HUES48 (cell line): ENCODE data around the gene MRPL40.

ENCODE experiments used
- H3K27ac ChIP-seq: one replicate; pipeline ENCODE4 v1.7.0; 2013; ENCODE audit warnings: low read depth, low read length, inconsistent platforms
- H3K27me3 ChIP-seq: 2 replicates; pipeline ENCODE4 v1.6.1; 2013; ENCODE audit warnings: mild to moderate bottlenecking, low read length; ENCODE audit not compliant: control insufficient read depth, insufficient read depth
- H3K36me3 ChIP-seq: 2 replicates; pipeline ENCODE4 v1.6.1; 2013; ENCODE audit warnings: low read length; ENCODE audit not compliant: control insufficient read depth, insufficient read depth
- H3K4me1 ChIP-seq: 2 replicates; pipeline ENCODE4 v1.6.1; 2013; ENCODE audit warnings: mild to moderate bottlenecking, low read length; ENCODE audit not compliant: control insufficient read depth, insufficient read depth
- H3K4me3 ChIP-seq: 2 replicates; pipeline ENCODE4 v1.5.1; 2013; ENCODE audit warnings: mild to moderate bottlenecking, low read depth, low read length
- H3K9ac ChIP-seq: 2 replicates; pipeline ENCODE4 v1.6.1; 2013; ENCODE audit warnings: mild to moderate bottlenecking, low read depth, low read length, moderate library complexity
- H3K9me3 ChIP-seq: 2 replicates; pipeline ENCODE4 v1.6.1; 2013; ENCODE audit warnings: low read length; ENCODE audit not compliant: control insufficient read depth, insufficient read depth

MRPL40 gene

GRCh38 chr22:19396934-19397733 lies 35.2 kb upstream of the MRPL40 start:
- Histone ChIP-seq H3K9me3 (no peaks in the 10 kb centered on the region), H3K4me3 (no peak overlapping the region), H3K4me1 (no peaks in the 10 kb centered on the region), H3K27ac (no peak overlapping the region), H3K36me3 (peaks cover 94% of the 10 kb centered on the region), H3K27me3 (no peaks in the 10 kb centered on the region), H3K9ac (no peak overlapping the region)

GRCh38 chr22:19397734-19398104 lies 34.6 kb upstream of the MRPL40 start:
- H3K36me3 ChIP-seq: peaks cover 93% of the 10 kb centered on the region
- H3K9me3 ChIP-seq: no peaks in the 10 kb centered on the region
- H3K4me3 ChIP-seq: no peak overlapping the region
- H3K27me3 ChIP-seq: no peaks in the 10 kb centered on the region
- no peak overlapping the region for H3K9ac ChIP-seq
- H3K4me1 ChIP-seq: no peaks in the 10 kb centered on the region
- H3K27ac ChIP-seq: no peak overlapping the region

GRCh38 chr22:19398206-19398605 lies 34.1 kb upstream of the MRPL40 start:
- no peak overlapping the region for H3K9ac ChIP-seq
- H3K4me1 ChIP-seq: no peaks in the 10 kb centered on the region
- no peak overlapping the region for H3K27ac ChIP-seq
- no peaks in the 10 kb centered on the region for H3K9me3 ChIP-seq
- peaks cover 88% of the 10 kb centered on the region for H3K36me3 ChIP-seq
- no peak overlapping the region for H3K4me3 ChIP-seq
- H3K27me3 ChIP-seq: no peaks in the 10 kb centered on the region

DNA sequence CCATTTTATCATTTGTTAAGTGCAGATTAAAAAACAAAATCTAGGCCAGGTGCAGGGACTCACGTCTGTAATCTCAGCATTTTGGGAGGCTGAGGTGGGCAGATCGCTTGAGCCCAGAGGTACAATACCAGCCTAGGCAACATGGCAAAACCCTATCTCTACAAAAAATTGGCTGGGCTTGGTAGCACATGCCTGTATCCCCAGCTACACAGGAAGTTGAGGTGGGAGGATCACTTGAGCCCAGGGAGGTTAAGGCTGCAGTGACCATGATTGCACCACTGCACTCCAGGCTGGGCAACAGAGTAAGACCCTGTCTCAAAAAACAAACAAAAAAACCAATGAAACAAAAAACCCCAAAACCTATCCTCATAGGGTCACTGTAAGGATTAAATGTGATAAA lies 33.7 kb upstream of the MRPL40 start:
- Histone ChIP-seq H3K4me3 (no peak overlapping the region), H3K9me3 (no peaks in the 10 kb centered on the region), H3K27me3 (no peaks in the 10 kb centered on the region), H3K9ac (no peak overlapping the region), H3K36me3 (peaks cover 84% of the 10 kb centered on the region), H3K4me1 (no peaks in the 10 kb centered on the region), H3K27ac (no peak overlapping the region)

GRCh38 chr22:19400881-19401280 lies 31.5 kb upstream of the MRPL40 start:
- Histone ChIP-seq H3K27me3 (no peaks in the 10 kb centered on the region), H3K9me3 (no peaks in the 10 kb centered on the region), H3K4me1 (no peaks in the 10 kb centered on the region), H3K4me3 (no peak overlapping the region), H3K36me3 (peaks cover 82% of the 10 kb centered on the region), H3K9ac (no peak overlapping the region), H3K27ac (no peak overlapping the region)

GRCh38 chr22:19401483-19401882 lies 30.9 kb upstream of the MRPL40 start:
- Histone ChIP-seq H3K9ac (no peak overlapping the region), H3K36me3 (peaks cover 82% of the 10 kb centered on the region)

DNA sequence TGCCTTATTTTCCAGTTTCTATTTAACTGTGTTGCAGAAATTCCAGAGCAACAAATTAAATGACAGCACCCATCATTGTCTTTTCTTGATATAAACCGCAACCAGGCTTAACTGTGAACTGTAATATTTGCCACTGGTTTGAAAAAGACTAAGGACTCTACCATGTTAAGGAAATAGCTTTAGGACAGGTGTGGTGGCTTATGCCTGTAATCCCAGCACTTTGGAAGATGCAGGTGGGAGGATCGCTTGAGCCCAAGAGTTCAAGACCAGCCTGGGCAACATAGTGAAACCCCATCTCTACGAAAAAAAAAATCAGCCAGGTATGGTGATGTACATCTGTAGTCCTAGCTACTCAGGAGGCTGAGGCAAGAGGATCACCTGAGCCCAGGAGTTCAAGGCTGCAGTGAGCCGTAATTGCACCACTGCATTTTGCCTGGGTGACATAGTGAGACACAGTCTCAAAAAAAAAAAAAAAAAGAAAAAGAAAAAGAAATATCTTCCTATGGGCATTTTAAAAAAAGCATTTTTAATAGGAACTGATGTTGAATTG lies 29.6 kb upstream of the MRPL40 start:
- H3K27me3 ChIP-seq: no peaks in the 10 kb centered on the region
- H3K9ac ChIP-seq: no peak overlapping the region
- H3K4me1 ChIP-seq: no peaks in the 10 kb centered on the region
- H3K27ac ChIP-seq: no peak overlapping the region
- no peaks in the 10 kb centered on the region for H3K9me3 ChIP-seq
- no peak overlapping the region for H3K4me3 ChIP-seq
- H3K36me3 ChIP-seq: peaks cover 82% of the 10 kb centered on the region

More at GRCh38 chr22:19401483-19401882, 30.9 kb upstream of the MRPL40 start:
- H3K27ac ChIP-seq: no peak overlapping the region
- no peaks in the 10 kb centered on the region for H3K27me3 ChIP-seq
- no peaks in the 10 kb centered on the region for H3K4me1 ChIP-seq
- H3K4me3 ChIP-seq: no peak overlapping the region
- H3K9me3 ChIP-seq: no peaks in the 10 kb centered on the region

- Histone ChIP-seq H3K9ac (no peak overlapping the region), H3K9me3 (no peaks in the 10 kb centered on the region), H3K27ac (no peak overlapping the region), H3K27me3 (no peaks in the 10 kb centered on the region), H3K36me3 (peaks cover 80% of the 10 kb centered on the region), H3K4me1 (no peaks in the 10 kb centered on the region), H3K4me3 (no peak overlapping the region)
These were observed 27.7 kb upstream of the MRPL40 start for GRCh38 chr22:19404676-19405075.

GRCh38 chr22:19405133-19405532 lies 27.2 kb upstream of the MRPL40 start:
- Histone ChIP-seq H3K9ac (no peak overlapping the region), H3K9me3 (no peaks in the 10 kb centered on the region), H3K4me1 (no peaks in the 10 kb centered on the region), H3K27ac (no peak overlapping the region), H3K36me3 (peaks cover 80% of the 10 kb centered on the region), H3K4me3 (no peak overlapping the region), H3K27me3 (no peaks in the 10 kb centered on the region)

DNA sequence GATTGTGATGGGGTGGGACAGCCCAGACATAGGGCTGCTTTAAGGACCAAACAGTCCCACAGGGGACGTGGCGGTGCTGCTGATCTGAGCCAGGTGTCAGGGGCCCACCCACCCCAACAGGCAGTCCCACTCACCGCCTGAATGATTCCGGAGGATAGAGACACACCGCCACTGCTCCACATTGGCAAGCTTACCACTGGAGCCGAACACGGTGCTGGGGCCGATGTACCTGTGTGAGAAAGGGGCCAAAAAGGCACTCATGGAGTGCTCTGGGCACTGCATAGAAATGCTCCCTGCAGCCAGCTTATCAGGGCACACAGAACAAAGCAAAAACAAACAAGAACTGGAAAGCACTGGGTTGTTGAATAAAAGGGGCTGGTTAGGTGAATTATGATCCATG lies 26.7 kb upstream of the MRPL40 start:
- Histone ChIP-seq H3K4me3 (no peak overlapping the region), H3K27ac (no peak overlapping the region), H3K9me3 (no peaks in the 10 kb centered on the region), H3K9ac (no peak overlapping the region), H3K4me1 (no peaks in the 10 kb centered on the region), H3K27me3 (no peaks in the 10 kb centered on the region), H3K36me3 (peaks cover 79% of the 10 kb centered on the region)

- Histone ChIP-seq H3K4me1 (no peaks in the 10 kb centered on the region), H3K27ac (no peak overlapping the region), H3K9me3 (no peaks in the 10 kb centered on the region), H3K27me3 (no peaks in the 10 kb centered on the region), H3K9ac (no peak overlapping the region), H3K36me3 (peaks cover 79% of the 10 kb centered on the region), H3K4me3 (no peak overlapping the region)
These were observed 26.0 kb upstream of the MRPL40 start for GRCh38 chr22:19406281-19406811.
